ENCODE results near the gene STX10. TPM values are rescaled to one million over a fixed set of nuclear protein-coding genes. Genes with fewer than 3 reads are reported as not detected.

STX10 gene
- total and polyA plus RNA-seq, 9 of the 15 experiments (the other 6 are each of a cell fraction or from before 2014, with no cell fraction given), result 0.51 to 66.3 (median 31.0) TPM

DNA sequence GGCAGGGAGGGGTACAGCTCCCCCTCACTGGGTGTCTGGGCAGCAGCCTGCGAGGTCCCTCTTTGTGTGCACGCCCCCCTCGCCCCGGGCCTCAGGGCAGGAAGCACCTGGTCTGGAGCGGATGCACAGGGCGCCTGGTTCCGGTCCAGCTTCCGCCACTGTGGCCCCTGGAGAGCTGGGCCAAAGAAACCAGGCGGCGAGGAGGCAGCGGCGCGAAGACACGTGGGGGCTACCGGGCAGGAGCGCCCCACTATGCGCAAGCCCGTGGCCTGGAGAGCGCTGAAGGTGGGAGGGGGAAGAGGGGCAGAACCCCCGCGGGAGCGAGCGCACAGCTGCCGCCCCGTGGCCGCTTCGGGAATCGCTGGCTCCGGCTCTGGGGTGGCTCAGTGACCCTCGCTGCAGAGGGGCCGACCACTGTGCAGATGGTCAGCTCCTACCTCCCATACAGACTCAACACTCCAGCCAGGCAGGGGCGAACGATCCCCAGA is 45.8 kb downstream of the STX10 start (continued):
- TF ChIP-seq, protein P1, sequence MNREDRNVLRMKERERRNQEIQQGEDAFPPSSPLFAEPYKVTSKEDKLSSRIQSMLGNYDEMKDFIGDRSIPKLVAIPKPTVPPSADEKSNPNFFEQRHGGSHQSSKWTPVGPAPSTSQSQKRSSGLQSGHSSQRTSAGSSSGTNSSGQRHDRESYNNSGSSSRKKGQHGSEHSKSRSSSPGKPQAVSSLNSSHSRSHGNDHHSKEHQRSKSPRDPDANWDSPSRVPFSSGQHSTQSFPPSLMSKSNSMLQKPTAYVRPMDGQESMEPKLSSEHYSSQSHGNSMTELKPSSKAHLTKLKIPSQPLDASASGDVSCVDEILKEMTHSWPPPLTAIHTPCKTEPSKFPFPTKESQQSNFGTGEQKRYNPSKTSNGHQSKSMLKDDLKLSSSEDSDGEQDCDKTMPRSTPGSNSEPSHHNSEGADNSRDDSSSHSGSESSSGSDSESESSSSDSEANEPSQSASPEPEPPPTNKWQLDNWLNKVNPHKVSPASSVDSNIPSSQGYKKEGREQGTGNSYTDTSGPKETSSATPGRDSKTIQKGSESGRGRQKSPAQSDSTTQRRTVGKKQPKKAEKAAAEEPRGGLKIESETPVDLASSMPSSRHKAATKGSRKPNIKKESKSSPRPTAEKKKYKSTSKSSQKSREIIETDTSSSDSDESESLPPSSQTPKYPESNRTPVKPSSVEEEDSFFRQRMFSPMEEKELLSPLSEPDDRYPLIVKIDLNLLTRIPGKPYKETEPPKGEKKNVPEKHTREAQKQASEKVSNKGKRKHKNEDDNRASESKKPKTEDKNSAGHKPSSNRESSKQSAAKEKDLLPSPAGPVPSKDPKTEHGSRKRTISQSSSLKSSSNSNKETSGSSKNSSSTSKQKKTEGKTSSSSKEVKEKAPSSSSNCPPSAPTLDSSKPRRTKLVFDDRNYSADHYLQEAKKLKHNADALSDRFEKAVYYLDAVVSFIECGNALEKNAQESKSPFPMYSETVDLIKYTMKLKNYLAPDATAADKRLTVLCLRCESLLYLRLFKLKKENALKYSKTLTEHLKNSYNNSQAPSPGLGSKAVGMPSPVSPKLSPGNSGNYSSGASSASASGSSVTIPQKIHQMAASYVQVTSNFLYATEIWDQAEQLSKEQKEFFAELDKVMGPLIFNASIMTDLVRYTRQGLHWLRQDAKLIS (CRISPR knock-in tag; IDR thresholded peaks at IDR 0.05), result 0 out of 2 replicates have a peak, but pooled peaks have one; percentile 20
- TF ChIP-seq, protein P2, sequence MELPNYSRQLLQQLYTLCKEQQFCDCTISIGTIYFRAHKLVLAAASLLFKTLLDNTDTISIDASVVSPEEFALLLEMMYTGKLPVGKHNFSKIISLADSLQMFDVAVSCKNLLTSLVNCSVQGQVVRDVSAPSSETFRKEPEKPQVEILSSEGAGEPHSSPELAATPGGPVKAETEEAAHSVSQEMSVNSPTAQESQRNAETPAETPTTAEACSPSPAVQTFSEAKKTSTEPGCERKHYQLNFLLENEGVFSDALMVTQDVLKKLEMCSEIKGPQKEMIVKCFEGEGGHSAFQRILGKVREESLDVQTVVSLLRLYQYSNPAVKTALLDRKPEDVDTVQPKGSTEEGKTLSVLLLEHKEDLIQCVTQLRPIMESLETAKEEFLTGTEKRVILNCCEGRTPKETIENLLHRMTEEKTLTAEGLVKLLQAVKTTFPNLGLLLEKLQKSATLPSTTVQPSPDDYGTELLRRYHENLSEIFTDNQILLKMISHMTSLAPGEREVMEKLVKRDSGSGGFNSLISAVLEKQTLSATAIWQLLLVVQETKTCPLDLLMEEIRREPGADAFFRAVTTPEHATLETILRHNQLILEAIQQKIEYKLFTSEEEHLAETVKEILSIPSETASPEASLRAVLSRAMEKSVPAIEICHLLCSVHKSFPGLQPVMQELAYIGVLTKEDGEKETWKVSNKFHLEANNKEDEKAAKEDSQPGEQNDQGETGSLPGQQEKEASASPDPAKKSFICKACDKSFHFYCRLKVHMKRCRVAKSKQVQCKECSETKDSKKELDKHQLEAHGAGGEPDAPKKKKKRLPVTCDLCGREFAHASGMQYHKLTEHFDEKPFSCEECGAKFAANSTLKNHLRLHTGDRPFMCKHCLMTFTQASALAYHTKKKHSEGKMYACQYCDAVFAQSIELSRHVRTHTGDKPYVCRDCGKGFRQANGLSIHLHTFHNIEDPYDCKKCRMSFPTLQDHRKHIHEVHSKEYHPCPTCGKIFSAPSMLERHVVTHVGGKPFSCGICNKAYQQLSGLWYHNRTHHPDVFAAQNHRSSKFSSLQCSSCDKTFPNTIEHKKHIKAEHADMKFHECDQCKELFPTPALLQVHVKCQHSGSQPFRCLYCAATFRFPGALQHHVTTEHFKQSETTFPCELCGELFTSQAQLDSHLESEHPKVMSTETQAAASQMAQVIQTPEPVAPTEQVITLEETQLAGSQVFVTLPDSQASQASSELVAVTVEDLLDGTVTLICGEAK (IDR thresholded peaks at IDR 0.05), result peak; percentile 53; the same call in 1 of the 2 replicates
- TF ChIP-seq, protein P2 (CRISPR knock-in tag; IDR thresholded peaks at IDR 0.05), result no peak
- TF ChIP-seq BDP1 (IDR thresholded peaks at IDR 0.05; ENCODE audit: insufficient read depth, insufficient read length), result no peak
- no peak for TF ChIP-seq PHB2 (IDR thresholded peaks at IDR 0.05; ENCODE audit: low read depth)
- peak; percentile 68; the same call in 1 of the 2 replicates for TF ChIP-seq ZNF57 (CRISPR knock-in tag; IDR thresholded peaks at IDR 0.05)
- TF ChIP-seq, protein P3, sequence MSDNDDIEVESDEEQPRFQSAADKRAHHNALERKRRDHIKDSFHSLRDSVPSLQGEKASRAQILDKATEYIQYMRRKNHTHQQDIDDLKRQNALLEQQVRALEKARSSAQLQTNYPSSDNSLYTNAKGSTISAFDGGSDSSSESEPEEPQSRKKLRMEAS (CRISPR knock-in tag; IDR thresholded peaks at IDR 0.05), result peak; percentile 83
- TF ChIP-seq, protein P4, sequence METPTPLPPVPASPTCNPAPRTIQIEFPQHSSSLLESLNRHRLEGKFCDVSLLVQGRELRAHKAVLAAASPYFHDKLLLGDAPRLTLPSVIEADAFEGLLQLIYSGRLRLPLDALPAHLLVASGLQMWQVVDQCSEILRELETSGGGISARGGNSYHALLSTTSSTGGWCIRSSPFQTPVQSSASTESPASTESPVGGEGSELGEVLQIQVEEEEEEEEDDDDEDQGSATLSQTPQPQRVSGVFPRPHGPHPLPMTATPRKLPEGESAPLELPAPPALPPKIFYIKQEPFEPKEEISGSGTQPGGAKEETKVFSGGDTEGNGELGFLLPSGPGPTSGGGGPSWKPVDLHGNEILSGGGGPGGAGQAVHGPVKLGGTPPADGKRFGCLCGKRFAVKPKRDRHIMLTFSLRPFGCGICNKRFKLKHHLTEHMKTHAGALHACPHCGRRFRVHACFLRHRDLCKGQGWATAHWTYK (CRISPR knock-in tag; IDR thresholded peaks at IDR 0.05), result peak; percentile 96
- TF ChIP-seq GABPA (tag; conservative IDR thresholded peaks at IDR 0.05; ENCODE audit: low read depth), result peak; percentile 68
- TF ChIP-seq, protein P5, sequence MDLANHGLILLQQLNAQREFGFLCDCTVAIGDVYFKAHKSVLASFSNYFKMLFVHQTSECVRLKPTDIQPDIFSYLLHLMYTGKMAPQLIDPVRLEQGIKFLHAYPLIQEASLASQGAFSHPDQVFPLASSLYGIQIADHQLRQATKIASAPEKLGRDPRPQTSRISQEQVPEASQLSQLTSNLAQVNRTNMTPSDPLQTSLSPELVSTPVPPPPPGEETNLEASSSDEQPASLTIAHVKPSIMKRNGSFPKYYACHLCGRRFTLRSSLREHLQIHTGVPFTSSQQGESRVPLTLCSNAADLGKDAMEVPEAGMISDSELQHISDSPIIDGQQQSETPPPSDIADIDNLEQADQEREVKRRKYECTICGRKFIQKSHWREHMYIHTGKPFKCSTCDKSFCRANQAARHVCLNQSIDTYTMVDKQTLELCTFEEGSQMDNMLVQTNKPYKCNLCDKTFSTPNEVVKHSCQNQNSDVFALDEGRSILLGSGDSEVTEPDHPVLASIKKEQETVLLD (IDR thresholded peaks at IDR 0.05), result peak; percentile 72

Data from K562 (cell line).